Vagina (tissue), 2 donors: ENCODE results near the gene RABL6. TPM values are rescaled to one million over a fixed set of nuclear protein-coding genes. Genes with fewer than 3 reads are reported as not detected.
"Not testable (repeated sequence)": the region's sequence is repeated elsewhere in the genome, so short reads cannot be mapped to it uniquely, and the experiment has no call there.

Experiments
- DNase-seq, 2 donors: peaks; one replicate each; pipeline ENCODE4 v3.0.0-alpha.2; 2017; ENCODE audit errors: extremely low spot score in 2 of 2
- H3K27ac ChIP-seq: fragments of 200-600 bp; sonication (generic); one replicate; pipeline ENCODE4 v1.5.1; 2019
- H3K27me3 ChIP-seq: fragments of 200-600 bp; sonication (generic); one replicate; pipeline ENCODE4 v1.5.1; 2019
- H3K36me3 ChIP-seq, 2 donors: fragments of 200-600 bp; sonication (generic); one replicate each; pipeline ENCODE4 v1.5.1; 2017 to 2019
- H3K4me1 ChIP-seq: fragments of 200-600 bp; sonication (generic); one replicate; pipeline ENCODE4 v1.5.1; 2019
- H3K4me3 ChIP-seq, 2 donors: fragments of 200-600 bp; sonication (generic); 1 replicate in 1 of 2; 2 replicates in 1 of 2; pipeline ENCODE4 v1.5.1; 2016 to 2019
- H3K9me3 ChIP-seq: fragments of 200-600 bp; sonication (generic); one replicate; pipeline ENCODE4 v1.5.1; 2019
- POLR2A ChIP-seq, 2 donors: fragments of 450-650 bp; IDR thresholded peaks; one replicate each; pipeline ENCODE4 v1.6.1; 2017; ENCODE audit warnings: antibody characterized with exemption in 2 of 2, mild to moderate bottlenecking in 2 of 2, moderate library complexity in 2 of 2
- POLR2AphosphoS5 ChIP-seq, 2 donors: sonication (generic); formaldehyde crosslinking; IDR thresholded peaks; one replicate each; pipeline ENCODE4 v1.9.0; 2017; ENCODE audit warnings: antibody characterized with exemption in 2 of 2, mild to moderate bottlenecking in 2 of 2, low read depth in 1 of 2; ENCODE audit not compliant: insufficient read depth in 1 of 2
- intact Hi-C: fragments of 100-400 bp; cut with DNase I; formaldehyde crosslinking; loops from one replicate; pipeline ENCODE4 v1.15.1; 2023
- total RNA-seq: library from RNA; depleted of rRNA; stranded (reverse); fragments of >200 nt; gene quantifications from one replicate; pipeline ENCODE4 v1.2.3, GENCODE V29; 2016
- TF ChIP-seq, protein P1 (sequence below), 3 experiments: fragments of 450-650 bp in 2 of 3; fragments of 200-600 bp in 1 of 3; sonication (generic) in 1 of 3; IDR thresholded peaks; one replicate each; pipeline ENCODE4 v1.5.1; 2017 to 2019; ENCODE audit warnings: antibody characterized with exemption in 3 of 3, mild to moderate bottlenecking in 2 of 3, moderate library complexity in 2 of 3

RABL6 gene
- total RNA-seq, 1 donor from 2014 or later: 31.7 TPM

DNA sequence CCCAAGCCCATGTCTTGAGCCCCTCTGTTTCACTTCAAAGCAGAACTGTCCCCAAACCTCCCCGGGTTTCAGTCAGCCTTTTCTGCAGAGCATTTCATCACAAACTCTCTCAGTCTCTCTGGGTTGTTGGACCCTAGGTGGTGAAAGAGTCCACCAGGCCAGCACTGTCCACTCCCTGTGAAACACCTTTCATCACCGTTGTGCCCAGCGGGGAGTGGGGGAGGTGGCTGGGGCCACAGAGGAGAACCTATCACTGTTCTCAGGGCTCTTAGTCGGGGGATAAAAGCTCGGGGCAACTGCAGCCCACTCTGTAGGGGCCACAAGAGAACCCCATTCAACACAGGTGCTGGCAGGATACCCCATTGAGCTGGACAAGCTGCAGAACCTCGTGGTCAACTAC is 5.4 kb upstream of the RABL6 start:
- DNase-seq: no peak
- no peak for TF ChIP-seq POLR2AphosphoS5 (IDR thresholded peaks at IDR 0.05; ENCODE audit: insufficient read depth in 1 of 2, low read depth in 1 of 2)
- TF ChIP-seq, protein P1, sequence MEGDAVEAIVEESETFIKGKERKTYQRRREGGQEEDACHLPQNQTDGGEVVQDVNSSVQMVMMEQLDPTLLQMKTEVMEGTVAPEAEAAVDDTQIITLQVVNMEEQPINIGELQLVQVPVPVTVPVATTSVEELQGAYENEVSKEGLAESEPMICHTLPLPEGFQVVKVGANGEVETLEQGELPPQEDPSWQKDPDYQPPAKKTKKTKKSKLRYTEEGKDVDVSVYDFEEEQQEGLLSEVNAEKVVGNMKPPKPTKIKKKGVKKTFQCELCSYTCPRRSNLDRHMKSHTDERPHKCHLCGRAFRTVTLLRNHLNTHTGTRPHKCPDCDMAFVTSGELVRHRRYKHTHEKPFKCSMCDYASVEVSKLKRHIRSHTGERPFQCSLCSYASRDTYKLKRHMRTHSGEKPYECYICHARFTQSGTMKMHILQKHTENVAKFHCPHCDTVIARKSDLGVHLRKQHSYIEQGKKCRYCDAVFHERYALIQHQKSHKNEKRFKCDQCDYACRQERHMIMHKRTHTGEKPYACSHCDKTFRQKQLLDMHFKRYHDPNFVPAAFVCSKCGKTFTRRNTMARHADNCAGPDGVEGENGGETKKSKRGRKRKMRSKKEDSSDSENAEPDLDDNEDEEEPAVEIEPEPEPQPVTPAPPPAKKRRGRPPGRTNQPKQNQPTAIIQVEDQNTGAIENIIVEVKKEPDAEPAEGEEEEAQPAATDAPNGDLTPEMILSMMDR (IDR thresholded peaks at IDR 0.05): no peak
- TF ChIP-seq POLR2A (IDR thresholded peaks at IDR 0.05): no peak
- Histone ChIP-seq H3K27me3 (no peaks in the 10 kb centered on the region), H3K36me3 (no peaks in the 10 kb centered on the region), H3K27ac (no peak overlapping the region), H3K4me3 (no peak overlapping the region), H3K9me3 (no peaks in the 10 kb centered on the region), H3K4me1 (peaks cover 45% of the 10 kb centered on the region)
- intact Hi-C loops: no loop called here

DNA sequence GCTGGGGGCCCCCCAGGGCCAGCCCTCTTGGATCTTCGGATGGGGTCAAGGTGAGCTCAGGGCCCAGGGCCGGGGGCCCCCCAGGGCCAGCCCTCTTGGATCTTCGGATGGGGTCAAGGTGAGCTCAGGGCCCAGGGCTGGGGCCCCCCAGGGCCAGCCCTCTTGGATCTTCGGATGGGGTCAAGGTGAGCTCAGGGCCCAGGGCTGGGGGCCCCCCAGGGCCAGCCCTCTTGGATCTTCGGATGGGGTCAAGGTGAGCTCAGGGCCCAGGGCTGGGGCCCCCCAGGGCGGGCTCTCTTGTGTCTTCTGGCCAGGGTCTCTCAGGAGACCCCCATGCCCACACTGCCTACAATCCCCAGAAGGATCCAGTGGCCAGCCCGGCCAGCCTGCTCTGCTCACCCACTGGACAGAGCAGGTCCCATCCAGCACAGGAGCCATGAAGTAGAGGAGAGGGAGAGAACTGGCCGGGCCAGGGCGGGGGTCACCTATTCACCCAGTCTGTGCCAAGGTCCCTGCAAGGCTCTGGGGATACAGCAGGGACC is 4.7 kb upstream of the RABL6 start:
- H3K36me3 ChIP-seq, DNase-seq, H3K27me3 ChIP-seq, H3K9me3 ChIP-seq, H3K27ac ChIP-seq, intact Hi-C loops, H3K4me3 ChIP-seq: not testable (repeated sequence)
- peaks cover 45% of the 10 kb centered on the region for H3K4me1 ChIP-seq

GRCh38 chr9:136803551-136804508 is 3.9 kb upstream of the RABL6 start:
- H3K4me1 ChIP-seq: peaks cover 46% of the 10 kb centered on the region
- no peaks in the 10 kb centered on the region for H3K36me3 ChIP-seq
- no peak for TF ChIP-seq POLR2A (IDR thresholded peaks at IDR 0.05)
- TF ChIP-seq, protein P1 (IDR thresholded peaks at IDR 0.05): no peak
- TF ChIP-seq POLR2AphosphoS5 (IDR thresholded peaks at IDR 0.05; ENCODE audit: insufficient read depth in 1 of 2, low read depth in 1 of 2): no peak

DNA sequence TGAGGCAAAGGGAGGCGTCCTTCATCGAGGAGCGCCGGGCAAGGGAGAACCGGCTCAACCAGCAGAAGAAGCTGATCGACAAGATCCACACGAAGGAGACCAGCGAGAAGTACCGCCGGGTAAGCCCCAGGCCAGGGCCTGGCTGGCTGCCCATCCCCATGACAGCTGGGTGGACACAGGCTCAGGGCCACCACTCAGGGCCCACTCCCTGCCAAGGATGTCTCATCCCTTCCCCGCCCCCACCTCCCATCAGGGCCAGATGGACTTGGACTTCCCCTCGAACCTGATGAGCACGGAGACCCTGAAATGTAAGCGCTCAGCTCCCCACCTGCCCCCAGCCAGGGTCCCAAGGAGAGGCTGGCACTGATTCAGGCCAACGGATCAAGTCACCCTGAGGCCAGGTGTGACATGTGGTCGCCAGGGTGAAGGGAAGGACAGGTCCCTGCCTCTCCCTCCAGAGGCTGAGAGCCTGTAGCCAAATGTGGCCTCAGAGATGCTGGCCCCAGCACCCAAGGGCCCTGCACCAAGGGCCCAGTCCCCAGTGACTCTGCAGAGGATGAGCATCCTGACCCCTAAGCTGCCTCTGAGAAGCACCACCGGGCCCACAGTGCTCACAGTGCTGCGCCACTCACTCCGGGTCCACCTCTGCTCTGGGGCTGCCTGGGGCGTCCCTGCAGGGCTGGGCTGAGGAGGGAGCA is 3.1 kb upstream of the RABL6 start:
- TF ChIP-seq POLR2AphosphoS5 (IDR thresholded peaks at IDR 0.05; ENCODE audit: insufficient read depth in 1 of 2, low read depth in 1 of 2) (no peak), POLR2A (IDR thresholded peaks at IDR 0.05) (no peak)
- TF ChIP-seq, protein P1 (IDR thresholded peaks at IDR 0.05): no peak
- intact Hi-C loops: no loop called here

More at GRCh38 chr9:136803551-136804508, 3.9 kb upstream of the RABL6 start:
- H3K27me3 ChIP-seq: no peaks in the 10 kb centered on the region
- intact Hi-C loops: no loop called here
- DNase-seq: peak in 1 of 2 donors; percentile 82
- no peaks in the 10 kb centered on the region for H3K9me3 ChIP-seq
- H3K27ac ChIP-seq: no peak overlapping the region
- no peak overlapping the region for H3K4me3 ChIP-seq

GRCh38 chr9:136805207-136805740 is 2.5 kb upstream of the RABL6 start:
- peaks cover 46% of the 10 kb centered on the region for H3K4me1 ChIP-seq

More for the DNA sequence above, 3.1 kb upstream of the RABL6 start:
- Histone ChIP-seq H3K4me3 (no peak overlapping the region), H3K9me3 (no peaks in the 10 kb centered on the region), H3K27me3 (no peaks in the 10 kb centered on the region), H3K4me1 (peaks cover 46% of the 10 kb centered on the region), H3K27ac (no peak overlapping the region), H3K36me3 (no peaks in the 10 kb centered on the region)
- DNase-seq: peak in 1 of 2 donors; percentile 83

More at GRCh38 chr9:136805207-136805740, 2.5 kb upstream of the RABL6 start:
- H3K9me3 ChIP-seq: no peaks in the 10 kb centered on the region
- intact Hi-C loops: no loop called here
- H3K4me3 ChIP-seq: no peak overlapping the region
- no peak overlapping the region for H3K27ac ChIP-seq
- peak in 1 of 2 donors; percentile 70 for DNase-seq
- TF ChIP-seq, protein P1 (IDR thresholded peaks at IDR 0.05): no peak
- TF ChIP-seq POLR2A (IDR thresholded peaks at IDR 0.05): no peak
- no peak for TF ChIP-seq POLR2AphosphoS5 (IDR thresholded peaks at IDR 0.05; ENCODE audit: insufficient read depth in 1 of 2, low read depth in 1 of 2)
- no peaks in the 10 kb centered on the region for H3K27me3 ChIP-seq
- H3K36me3 ChIP-seq: no peaks in the 10 kb centered on the region
